ENCODE measurements around the gene ST6GALNAC3.

ST6GALNAC3 gene

DNA sequence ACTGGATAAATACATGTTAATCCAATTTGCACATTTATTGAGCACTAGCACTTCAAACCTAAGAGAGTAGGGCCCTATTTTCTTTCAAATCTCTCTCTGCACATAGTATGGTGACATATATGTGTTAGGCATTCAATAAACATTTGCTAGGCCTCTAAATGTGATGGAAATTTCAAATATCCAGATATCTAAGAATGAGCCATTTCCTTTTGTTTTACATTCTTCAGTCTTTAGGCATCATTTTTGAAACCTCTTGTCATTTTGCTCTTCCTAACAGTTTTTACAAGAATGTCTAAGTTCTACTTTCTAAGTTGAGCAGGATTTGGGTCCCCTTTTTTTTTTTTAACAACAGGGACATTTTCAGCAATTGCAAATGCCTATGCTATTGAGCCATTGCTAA is 397.0 kb downstream of the ST6GALNAC3 start:
- no peak for DNase-seq

GRCh38 chr1:76473591-76473990 is 399.0 kb downstream of the ST6GALNAC3 start:
- no peak for DNase-seq

DNA sequence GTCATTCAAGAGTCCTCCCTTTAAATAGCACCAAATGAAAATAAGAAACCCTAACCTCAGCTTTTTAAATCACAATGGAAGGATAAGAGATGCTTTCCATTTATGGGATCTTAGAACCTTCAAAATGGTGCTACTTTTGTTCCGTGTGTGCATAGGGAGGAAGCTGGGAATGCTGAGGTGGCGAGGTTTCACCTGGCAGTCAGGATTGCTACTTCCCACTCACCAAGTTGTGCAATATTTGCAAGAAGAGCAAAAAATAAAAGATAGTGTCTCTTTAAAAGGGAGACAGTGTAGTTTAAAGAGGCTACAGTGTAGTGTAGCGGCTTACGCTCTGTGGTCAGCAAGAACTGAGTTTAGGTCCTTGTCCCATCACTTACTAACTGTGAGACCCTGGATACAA is 400.4 kb downstream of the ST6GALNAC3 start:
- DNase-seq = no peak

DNA sequence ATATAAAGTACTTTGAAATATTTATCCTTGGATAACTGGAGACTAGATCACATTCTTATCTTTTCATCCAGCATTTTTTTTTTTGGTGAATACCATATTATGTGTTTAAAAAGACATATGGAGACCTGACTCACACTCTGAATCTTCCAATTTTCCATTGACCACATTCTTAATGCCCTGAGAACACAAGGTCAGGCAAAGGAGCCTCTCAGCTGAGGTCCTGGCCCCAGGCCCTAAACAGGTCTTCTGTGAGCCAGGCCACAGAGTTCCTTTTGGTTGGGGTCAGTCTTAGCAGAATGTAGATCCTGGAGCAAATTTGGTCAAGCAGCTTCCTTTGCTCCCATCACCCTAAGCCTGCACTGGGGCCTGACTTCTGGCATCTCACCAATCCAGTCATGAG is 402.6 kb downstream of the ST6GALNAC3 start:
- no peak for DNase-seq

DNA sequence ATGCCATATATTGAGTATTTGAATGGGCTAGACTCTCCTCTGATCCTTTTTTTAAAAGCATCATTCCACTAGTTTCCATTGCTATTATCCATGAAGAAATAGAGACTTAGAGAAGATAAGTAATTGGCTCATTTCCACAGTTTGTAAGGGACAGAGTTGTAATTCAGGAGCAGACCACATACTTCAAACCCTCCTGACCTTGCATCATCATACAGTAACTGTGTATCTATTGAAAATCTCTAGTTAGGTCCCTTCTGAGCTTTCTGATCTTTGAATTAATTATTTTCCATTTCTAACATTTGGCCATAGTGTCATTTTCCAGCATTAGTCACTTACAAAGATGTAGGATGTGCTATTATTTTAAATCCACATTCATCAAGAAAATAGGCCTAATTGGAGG is 406.3 kb downstream of the ST6GALNAC3 start:
- DNase-seq = no peak

- no peak for DNase-seq
Observed at GRCh38 chr1:76481672-76482071, 407.1 kb downstream of the ST6GALNAC3 start.

DNA sequence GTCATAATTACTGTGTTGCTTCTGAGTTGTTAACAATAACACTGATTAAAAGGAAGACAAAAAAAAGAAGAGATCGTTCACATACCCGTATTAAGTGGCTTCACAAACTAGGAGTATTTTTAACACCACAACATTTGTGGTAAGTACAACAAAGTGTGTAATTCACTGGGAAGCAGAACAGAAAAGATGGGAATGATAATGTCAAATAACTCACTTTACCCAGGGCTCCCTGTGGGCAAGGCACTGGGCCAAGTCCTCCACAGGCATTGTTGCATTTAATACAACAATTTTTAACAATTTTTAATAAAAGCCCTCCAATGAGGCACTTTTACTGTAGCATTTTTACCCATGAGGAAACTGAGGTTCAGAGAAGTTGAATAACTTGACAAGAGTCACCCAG is 407.7 kb downstream of the ST6GALNAC3 start:
- no peak for DNase-seq

DNA sequence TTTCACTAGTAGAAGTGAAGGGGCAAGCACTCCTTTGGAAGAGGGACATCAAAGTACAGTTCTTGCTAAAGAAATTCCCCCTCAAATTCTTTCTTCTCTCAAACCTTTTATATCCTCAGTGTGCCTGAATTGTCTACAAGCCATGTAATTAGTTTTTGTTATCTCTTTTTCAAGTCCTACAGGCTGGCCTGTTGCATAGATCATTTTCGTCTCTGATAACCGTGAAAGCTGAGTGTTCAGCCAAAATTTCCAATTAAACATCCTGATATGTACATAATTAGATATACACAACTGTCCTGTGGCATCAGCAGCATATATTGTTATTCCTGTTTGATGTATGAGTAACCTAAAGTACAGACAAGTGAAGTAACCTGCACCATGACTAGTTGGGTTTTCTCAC is 417.2 kb downstream of the ST6GALNAC3 start:
- no peak for DNase-seq

GRCh38 chr1:76492752-76493430 is 418.3 kb downstream of the ST6GALNAC3 start:
- no peak for DNase-seq

DNA sequence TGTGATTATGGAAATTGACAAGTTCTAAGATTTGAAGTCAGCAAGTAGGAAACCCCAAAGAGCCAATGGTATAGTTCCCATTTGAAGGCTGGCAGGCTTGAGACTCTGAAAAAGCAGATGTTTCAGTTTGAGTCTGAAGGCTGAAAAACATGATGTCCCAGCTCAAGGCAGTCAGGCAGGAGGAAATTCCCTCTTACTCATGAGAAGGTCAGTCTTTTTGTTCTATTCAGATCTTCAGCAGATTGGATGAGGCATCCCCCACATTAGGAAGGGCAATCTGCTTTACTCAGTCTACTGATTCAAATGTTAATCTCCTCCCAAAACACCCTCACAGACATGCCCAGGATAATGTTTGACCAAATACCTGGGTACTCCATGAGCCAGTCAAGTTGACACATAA is 420.3 kb downstream of the ST6GALNAC3 start:
- no peak for DNase-seq

DNA sequence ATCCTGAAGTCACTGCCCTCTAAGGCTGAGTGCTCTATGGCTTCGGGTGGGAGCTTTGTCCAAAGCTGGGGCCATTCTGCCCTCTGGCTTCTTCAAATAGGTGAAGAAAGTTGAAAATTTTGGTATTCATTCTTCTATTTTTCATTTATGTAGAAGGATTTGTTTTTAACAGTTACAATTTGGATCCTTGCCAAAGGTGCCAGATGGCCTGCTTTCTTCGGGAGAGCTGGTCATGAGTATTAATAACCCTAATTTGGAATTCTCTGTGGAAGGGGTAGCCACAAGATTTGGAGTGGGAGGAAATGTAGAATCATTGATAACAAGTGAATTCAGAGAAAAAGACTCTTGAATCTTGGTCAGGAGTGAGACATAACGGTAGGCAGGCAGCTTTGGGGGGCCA is 422.3 kb downstream of the ST6GALNAC3 start:
- no peak for DNase-seq

GRCh38 chr1:76500116-76500515 is 425.6 kb downstream of the ST6GALNAC3 start:
- DNase-seq = no peak

- no peak for DNase-seq
Observed at GRCh38 chr1:76501136-76501535, 426.6 kb downstream of the ST6GALNAC3 start.

DNA sequence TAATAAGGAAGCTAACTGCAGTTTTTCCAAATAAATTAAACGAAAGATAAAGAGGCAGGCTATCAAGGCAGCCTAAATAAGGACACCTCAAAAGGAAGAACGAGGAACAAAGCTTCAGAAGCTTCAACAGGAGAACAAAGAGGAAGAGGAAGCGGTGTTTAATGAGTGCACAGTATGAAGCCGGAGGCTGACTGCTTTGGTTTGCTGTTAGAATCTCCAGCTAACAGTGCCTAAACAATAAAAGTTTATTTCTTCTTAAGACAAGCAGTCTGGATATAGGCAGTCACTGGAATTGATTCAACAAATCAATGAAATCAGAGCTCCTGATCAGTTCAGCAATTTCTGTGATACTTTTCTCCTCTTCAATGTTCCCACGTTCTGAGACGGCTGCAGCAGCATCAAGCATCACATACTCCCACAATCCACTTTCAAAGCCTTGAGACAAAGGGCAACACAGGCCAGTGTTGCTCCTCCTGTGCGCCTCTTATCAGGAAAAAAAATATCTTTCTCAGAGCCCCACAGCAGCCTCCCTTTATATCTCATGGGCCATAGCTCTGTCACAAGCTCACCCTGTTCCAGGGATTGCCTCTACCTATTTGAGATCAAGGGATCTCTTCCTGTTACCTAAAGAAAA is 427.2 kb downstream of the ST6GALNAC3 start:
- DNase-seq = no peak

- no peak for DNase-seq
Observed at GRCh38 chr1:76503100-76503499, 428.6 kb downstream of the ST6GALNAC3 start.

DNA sequence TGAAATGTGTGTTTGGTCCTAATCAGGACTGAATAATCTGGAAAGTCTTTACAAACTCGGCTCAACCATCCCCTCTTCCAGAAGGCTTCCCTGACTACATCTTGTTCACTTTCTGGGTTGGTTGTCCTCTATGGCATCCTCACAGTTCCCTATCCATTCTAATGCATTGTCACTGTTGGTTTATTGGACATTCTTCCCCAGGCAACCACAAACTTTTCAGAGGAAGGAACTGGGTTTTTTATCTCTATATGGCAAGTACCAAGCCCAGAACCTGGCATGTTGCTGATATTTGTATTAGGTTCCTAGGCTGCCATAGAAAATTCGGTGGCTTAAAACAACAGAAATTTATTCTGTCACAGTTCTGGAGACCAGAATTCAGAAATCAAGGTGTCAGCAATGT is 429.2 kb downstream of the ST6GALNAC3 start:
- no peak for DNase-seq

DNA sequence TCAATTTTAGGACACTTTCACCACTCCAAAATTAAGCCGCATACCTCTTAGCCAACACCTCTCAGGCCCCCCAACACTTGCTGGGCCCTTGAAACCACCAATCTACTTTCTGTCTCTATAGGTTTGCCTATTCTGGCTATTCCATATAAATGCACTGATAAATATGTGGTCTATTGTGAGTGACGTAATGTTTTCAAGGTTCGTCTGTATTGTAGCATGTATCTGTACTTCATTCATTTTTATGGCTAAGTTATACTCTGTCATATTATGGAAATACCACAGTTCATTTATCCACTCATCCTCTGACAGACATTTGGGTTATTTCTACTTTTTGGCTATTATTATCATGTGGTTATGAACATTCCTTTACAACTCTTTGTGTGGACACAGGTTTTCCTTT is 432.8 kb downstream of the ST6GALNAC3 start:
- DNase-seq = no peak

DNA sequence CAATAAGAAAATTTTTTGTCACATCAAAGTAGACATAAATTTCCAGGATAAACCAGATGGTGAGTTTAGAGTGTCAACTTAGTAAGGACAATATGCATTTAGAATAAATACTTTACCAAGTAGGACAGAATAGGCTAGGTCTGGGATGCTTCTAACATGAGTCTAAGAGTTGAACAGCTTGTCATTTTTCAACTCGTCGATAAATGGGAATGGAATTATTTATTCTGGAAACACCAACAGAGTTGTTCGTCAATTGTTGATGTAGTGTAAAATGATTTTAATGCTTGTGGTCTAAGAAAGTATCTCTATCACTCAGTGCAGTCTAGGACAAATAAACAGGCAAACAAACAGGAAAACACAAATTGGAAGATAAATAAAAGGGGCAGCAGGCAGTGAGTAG is 434.3 kb downstream of the ST6GALNAC3 start:
- DNase-seq = no peak

DNA sequence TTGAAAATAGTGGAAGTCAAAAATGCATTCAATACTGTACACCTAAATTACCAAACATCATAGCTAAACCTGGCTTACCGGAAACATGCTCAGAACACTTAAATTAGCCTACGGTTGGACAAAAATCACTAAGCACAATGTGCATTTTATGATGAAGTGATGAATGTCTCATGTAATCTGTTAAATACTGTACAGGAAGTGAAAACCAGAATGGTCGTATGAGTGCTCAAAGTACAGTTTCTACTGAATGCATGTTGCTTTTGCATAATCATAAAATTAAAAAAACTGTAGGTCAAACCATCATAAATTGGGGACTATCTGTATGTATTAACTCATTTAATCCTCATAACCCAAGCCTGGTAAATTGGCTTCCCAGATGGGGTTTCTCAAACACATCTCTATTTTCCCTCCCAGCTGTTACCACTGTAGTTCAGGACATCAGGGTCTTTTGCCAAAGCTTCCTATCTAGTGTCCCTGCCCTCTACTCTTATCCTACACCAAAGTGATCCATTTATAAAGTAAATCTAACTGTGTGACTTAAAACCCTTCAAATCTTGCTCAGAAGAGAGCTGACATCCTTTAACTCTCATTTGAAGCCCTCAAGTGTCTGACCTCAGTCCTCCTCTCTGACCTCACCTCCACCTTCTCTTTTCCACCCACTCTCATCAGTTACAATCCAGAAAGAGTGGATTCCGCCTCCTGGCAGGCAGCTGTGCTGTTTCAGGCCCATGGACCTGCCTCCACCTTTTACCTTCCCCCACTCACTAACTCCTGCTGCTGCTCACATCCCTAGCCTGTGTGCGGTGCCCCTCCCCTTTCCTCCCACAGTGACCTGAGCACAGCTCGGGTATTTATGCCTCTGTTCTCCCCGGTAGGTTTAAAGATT is 436.4 kb downstream of the ST6GALNAC3 start:
- DNase-seq = no peak

DNA sequence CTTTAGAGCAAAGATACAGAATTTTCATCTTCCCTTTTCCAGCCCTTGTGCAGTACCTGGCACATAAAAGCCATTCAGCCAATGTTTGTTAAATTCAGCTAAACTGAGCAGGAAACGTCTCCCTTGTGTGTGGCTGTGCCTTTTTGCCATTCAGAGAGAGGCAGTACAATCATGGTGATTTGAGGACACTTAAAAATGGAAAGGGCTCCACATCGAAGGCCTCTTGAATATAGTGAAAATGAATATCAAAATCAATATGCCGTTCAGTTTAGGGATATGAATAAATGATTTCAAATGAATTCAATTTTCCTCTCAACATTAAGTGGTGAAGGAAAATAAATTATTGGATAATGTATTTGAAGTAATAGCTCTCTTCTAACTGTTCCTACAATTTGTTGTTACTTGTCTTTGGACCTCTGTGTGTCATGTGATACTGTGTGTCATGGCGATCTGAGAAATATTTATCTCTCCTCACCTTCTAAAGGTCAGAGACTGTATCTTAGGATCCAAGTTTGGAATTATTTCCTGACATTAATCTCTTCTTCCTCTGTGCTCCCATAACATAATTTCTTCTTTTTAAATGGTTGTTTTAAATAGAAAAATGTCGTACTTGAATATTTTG is 437.1 kb downstream of the ST6GALNAC3 start:
- no peak for DNase-seq

- DNase-seq = no peak
Observed at GRCh38 chr1:76530953-76531352, 456.4 kb downstream of the ST6GALNAC3 start.

- DNase-seq = no peak
Observed at GRCh38 chr1:76541618-76542017, 467.1 kb downstream of the ST6GALNAC3 start.

- DNase-seq = no peak
Observed at GRCh38 chr1:76542359-76542758, 467.8 kb downstream of the ST6GALNAC3 start.

Data from T1000 (cell line).